GM21526 (cell line): ENCODE measurements around the gene PLPP7.
"Not testable (repeated sequence)": the region's sequence is repeated elsewhere in the genome, so short reads cannot be mapped to it uniquely, and the experiment has no call there.

Experiments
- ATAC-seq: cut with Tn5 transposase; IDR thresholded peaks from one replicate; pipeline ENCODE4 v1.9.1; 2021; ENCODE audit warnings: moderate library complexity; ENCODE audit not compliant: unreplicated experiment, low FRiP score

PLPP7 gene

DNA sequence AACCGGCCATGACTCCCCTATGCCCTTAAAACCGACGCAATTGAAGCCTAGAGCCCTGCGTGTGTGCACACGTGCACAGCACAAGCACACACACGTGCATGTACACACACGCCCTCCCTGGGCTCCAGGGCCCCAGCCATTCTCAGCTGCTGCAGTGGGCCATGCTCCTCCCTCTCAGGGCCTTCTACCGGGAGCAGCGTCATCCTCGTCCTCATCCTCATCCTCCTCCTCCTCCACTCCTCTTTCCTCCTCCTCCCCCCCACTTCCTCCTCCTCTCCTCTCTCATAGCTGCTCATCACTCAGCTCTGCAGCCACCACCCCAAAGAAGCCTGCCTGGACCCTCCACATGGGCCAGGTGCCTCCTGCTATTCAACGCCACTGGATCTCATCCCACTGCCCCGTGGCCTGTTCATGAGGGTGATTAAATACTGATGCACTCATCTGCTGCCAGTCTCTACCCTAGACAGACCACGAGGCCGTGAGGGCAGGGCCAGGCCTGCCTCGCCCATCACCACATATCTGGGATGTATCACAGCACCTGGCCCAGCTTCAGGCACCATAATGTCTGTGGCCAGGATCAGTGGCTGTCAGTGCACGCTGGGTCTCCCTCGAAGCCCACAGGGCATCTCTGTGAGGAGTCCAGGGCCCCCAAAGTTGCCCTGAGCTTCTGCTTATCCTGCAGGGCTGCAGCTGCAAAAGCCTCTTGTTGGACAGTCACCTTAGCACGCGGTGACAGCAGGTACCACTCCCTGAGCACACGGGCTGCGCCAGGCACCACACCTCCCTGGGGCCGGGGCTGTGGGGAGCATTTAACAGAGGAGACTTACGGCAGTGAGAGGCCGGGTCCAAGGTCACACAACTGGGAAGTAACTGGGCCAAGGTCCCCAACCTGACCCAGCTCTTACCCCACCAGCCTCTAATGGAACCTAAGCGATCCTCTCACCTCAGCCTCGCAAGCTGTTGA is 23.0 kb upstream of the PLPP7 start:
- ATAC-seq, result no peak

DNA sequence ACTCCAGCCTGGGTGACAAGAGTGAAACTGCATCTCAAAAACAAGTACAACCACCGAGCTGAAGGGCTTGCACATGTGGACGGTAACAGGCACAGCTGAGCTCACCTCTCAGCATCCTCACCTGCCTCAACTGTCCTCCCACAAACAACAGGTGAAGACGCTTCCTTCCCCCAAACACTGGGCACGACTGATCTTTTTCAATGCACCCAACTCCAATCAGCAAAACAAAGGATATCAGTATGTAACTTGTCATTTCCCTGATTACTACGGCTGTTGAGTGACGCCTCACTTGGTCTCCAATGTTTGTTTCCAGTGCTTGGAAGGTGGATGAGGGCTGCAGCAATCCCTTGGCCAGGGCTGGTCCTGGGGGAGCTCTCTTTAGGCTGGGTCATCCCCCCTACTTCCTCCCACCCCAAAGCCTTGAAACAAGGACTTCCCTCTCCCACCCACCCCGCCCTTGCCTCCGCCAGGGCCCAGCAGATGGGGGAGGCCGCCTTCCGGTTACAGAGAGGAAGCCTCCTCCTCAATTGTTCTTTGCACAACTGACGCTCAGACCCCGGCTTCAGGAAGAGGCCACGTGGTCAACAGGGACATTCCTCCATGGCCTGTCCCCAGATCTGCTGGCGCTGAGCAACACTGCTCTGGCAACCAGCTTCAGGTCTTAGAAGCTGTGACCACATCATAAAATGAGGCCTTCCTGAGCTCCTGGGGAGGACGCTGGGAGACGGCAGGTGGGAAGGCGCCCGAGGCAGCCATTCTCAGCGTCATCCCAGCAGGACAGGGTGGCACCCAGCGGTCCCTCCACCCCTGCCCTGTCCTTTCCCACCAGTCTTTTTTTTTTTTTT is 19.1 kb upstream of the PLPP7 start:
- ATAC-seq, result no peak

DNA sequence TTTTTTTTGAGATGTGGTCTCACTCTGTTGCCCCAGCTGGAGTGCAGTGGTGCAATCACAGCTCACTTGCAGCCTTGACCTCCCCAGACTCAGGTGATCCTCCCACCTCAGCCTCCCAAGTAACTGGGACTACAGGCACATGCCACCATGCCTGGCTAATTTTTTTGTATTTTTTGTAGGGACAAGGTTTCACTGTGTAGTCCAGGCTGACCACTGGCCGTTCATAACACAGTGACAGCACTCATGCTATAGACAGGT is 18.6 kb upstream of the PLPP7 start:
- ATAC-seq, result not testable (repeated sequence)

DNA sequence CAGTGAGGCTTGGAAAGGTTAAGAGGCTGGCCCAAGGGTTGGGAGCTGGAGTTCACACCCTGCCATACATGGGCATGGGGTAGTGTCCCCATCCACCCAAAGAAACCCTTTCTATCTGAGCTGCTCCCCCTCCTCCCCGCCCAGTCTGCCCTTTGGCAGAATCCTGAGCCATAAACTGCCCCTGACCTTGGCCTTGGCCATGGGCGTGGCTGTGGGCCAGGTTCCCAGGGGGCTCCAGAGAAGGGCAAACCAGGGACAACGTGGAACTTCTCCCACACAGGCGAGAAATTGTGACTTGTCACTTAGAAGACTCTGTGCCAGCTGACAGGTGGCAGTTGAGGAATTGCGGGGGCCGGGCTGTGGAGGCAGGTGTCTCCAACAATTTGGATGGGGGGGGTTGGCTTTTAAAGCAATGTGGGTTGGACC is 18.0 kb upstream of the PLPP7 start:
- ATAC-seq, result no peak

DNA sequence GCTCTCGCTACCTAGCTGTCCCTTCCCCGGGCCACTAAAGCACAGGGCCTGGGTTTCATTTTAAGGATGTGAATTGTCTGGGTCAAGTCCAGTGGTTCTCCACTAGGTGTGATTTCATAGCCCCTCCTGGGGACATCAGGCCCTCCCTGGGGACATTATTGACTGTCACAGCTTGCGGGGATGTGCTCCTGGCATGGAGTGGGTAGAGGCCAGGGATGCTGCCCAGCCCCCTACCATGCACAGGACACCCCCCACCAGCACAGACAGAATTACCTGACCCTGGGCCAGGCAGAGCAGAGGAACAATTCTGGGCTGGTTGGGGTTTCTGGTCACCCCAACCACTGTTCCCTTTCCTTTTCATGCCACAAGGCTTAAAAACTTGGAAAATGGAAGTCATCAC is 17.3 kb upstream of the PLPP7 start:
- ATAC-seq, result no peak

DNA sequence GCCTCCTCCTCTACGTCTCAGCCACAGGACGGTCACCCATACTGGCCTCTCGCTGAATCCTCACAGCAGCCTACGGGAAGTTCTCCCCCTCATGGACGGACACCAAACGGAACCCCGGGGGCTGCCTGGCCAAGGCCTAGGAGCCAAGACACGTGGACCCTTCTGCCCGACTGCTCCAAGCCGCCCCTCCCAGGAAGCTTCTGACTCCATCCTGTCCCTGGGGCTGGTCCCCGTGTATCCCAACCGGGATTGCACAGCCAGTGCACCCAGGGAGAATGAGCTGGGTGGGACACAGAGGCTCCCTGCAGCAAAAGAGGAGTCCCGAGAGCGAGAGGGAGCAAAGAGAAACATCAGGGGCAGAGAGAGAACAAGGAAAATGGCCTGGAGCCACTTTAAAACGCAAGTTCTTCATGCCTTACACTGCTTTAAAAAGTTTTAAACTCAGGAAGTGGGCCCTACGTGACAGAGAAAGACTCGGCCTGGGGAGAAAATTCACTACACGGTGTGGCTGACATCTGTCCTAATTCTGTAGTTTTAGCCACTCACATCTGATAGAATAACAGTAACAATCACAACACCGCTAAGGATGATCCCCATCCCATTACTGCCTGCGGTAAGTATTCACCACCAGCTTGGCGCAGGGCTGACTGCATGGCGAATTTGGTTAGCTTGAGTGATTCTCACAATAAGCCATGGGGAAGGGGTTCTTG is 16.2 kb upstream of the PLPP7 start:
- no peak for ATAC-seq

DNA sequence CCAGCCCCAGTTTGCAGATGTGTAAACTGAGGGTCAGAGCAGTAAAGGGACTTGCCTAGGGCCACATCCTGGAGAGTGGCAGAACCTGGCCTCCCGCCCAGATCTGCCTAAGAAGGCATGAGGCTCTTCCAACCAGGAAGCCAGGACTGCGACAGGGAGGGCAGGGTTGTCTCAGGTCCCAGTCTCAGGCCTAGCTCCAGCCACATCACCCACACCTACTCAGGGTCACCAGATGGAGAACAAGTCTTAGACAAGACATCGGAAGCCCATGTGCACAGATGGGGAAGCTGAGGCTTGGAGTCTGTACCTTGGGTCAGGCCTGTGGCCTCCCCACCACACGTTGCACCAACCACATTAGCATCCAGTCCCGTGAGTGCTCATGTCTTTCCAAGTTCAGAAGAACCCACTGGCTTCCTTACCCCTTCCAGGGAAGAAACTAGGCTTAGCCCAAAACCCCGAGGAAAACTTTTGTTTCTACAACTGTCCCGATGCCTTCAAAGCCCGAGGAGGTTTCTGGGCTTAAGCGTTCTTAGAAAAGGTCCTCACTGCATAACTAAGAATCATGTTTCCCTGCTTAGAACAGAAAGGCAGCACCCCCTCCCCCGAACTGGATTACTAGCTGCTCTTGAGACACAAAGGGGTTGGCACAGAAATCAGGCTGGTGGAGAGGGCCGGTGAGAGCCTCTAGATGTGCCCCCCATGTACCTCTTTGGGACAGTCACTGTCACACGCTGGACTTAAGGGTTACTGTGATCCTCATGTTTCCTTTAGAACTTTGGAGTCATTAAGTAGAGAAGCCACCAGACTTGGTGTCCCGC is 15.5 kb upstream of the PLPP7 start:
- ATAC-seq, result no peak

DNA sequence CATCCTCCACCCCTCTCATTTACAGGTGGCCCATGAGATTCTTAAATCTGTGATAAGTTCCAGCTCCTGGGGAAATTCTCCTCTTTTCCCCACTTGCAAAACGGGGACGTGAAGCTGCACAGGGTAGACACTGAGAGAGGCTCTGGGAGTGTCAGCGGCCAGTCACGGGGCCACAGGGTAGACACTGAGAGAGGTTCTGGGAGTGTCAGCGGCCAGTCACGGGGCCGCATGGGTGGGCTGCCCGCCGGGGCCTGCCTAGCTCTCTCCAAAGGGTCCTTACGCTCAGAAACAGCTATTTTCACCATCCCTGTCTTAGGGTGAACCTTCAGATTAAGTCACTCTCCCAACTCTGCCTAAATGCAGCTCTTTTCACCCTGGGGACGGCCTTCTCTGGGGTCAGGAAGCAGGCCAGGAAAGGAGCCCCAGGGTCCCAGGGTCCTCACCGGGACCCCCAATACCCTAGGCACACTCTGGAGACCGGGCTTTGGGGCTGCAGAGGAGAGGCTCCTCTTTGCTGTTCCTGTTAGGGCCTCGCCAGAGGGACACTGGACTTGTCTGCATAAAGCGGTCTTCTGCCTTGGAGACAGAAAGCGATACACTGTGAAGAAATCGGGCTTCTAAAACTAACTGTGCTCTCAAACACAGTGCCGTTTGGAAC is 14.7 kb upstream of the PLPP7 start:
- ATAC-seq, result no peak

DNA sequence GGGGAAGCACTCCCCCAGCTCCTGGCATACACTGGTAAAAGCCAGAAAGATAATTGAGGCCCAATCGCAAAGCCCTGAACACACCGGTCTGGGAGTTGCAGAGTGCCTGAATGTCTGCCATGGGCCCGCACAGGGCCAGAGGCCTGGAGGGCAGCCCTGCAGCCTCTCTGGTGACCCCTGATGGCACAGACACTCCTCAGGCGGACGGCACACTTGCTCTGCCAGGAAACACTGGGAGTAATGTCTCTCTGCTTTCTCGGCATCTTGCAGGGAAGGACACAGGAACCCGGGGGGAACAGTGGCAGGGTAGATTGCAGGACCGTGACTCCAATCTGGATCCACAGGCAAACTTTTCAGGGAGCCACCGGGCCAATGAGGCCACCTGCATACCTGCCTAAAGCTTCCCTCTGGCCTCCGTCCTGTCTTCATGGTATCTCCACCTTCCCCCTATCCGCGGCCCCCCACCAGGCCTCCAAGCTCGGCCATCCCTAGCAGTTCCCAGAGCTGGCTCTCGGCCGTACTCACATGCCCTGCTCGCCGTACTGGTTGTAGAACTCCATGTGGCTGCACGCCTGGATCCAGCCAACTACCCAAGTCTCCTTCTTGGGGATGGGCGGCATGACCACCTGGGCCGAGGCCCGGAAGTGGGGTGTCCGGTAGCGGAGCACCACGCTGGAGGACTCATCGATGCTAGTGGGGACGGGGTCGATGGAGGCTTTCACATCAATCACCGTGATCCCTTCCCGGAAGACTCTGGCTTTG is 14.0 kb upstream of the PLPP7 start:
- ATAC-seq, result no peak

DNA sequence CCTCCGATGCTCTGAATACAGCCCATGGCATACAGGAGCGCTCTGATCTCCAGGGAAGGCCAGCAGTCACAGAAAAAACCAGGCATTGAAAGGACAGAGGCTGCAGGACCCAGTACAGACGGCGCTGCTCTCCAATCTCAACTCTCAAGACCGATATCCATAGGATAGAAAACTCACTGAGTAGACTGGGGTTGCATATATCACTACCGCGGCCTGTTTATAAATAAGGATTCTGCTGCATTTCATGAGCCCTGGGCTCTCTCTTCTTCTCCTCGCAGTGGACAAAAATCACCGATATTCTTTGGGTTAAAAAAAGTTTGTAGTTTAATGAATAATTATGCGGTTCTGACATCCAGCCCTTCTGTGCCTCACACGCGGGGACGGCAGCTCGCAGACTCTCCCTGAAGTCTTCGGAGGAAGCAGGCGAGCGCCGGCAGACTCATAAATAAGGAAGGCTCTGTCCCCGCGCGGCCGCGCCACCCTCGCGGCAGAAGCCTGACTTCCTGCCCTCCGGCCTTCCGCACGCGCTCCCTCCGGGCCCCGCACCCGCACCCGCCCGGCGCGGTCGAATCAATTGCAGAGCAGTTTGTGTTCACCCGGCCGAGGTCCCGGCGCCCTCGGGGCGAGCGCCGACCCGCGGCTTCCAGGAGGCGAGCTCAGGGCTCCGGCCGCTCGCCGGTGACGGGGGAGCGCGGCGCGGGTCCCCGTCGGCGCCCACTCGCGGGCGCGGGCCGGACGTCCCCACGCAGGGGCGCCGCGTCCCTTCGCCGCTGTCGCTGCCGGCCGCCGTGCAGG is 13.2 kb upstream of the PLPP7 start, which contains the start of gene FAM78A:
FAM78A (minus strand) TSS at position 417 of the 795 bp plus-strand sequence; CDS start at position 86, 331 bp downstream.
- ATAC-seq, result no peak

DNA sequence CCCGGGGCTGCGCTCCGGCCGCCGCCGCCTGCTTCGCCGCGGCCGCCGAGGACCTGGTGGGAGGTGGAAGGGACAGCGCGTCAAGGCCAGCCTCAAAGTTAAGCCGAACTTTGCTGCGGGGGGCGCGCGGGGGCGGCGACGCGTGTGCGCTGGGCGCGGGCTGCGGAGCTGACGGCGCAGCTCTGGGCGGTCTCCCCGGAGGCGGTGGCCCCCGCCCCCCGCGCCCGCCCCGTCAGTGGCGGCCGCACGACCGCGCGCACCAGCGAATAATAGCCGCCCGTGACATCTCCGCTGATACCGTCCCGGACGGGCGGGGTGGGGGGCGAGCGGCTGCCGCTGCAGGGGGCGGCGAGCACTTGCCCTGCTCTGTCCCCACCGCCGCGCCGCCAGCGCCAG is 12.6 kb upstream of the PLPP7 start:
- ATAC-seq, result no peak

DNA sequence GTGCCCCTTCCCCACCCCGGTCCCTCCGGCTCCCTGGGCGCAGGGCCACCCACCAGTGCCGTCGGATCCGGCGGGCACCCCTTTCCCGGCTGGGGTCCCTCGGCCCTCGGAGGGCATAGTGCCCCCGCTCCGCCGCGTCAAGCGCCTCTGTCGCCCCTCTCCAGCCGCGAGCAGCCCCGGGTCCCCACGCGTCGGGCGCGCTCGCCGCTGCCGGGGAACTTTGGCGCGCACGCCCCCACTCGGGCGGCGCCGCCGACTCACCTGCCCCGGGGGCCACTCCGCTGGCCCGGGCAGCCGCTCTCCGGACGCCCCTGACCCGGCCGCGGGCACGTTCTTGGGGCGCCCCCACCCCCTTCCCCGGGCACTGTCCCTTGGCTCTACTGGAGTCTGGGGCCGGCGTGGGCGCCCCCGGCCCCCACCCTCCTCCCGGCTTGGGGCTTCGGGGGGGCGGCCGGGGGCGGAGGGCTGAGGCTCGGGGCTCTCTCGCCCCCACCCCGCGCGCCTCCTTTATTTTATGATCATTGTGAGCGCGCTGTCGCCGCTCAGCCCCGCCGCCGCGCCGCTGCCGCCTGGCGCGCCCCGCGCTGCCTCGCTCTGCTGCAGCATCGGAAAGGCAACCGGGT is 12.1 kb upstream of the PLPP7 start:
- ATAC-seq, result no peak

DNA sequence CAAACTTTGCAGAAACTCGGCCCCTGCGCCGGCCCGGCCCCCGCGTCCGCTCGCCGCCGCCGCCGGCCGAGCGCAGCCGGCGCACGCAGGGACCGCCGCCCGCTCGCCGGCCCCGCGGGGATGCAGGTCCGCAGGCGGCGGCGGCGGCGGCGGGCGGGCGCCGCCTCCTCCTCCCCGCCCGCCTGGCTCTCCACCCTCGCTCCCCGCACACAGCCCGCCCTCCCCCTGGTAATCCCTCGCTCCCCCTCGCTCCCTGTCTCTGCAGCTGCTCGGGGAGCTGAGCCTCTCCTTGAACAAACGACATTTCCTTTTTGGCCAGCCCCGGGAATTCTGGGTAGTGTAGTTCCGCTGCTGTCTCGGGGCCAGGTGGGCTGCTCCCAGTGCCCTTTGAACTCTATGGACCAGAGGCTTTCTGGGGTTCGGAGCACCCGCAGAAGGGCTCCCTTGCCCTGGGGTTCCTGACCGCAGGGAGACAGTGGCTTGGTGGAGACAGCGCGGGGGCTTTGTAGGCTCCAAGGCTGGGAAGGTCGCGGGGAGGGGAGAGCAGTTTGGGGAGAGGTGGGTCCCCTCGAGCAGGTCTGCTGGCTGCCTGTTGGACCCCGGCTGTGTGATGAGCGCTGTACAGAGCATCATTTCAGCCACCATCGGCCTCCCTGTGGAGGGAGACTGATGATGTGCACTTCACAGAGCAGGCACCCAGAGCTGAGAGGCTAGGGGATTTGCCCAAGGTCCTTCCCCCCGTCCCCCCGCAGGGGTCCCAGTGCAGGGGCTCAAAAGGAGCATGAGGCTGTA is 11.4 kb upstream of the PLPP7 start:
- ATAC-seq, result no peak

DNA sequence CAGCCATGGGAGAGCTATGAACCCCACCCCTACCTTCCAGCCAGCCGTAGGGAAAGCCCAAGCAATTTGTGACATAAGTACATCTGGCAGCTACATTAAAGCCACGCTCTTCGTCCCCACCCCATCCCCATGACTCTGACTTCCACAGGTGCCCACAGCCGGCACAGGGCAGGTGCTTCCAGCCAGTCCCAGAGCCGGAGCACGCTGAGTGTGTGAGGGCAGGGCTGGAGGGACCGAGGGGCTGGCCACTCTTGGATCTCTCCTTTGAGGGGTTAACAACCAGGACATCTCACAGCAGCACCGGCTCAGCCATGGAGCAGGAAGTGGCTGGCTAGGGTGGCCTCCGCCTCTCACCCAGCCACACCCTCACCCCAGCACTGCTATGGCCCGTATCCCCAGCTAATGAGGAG is 10.8 kb upstream of the PLPP7 start:
- ATAC-seq, result no peak

DNA sequence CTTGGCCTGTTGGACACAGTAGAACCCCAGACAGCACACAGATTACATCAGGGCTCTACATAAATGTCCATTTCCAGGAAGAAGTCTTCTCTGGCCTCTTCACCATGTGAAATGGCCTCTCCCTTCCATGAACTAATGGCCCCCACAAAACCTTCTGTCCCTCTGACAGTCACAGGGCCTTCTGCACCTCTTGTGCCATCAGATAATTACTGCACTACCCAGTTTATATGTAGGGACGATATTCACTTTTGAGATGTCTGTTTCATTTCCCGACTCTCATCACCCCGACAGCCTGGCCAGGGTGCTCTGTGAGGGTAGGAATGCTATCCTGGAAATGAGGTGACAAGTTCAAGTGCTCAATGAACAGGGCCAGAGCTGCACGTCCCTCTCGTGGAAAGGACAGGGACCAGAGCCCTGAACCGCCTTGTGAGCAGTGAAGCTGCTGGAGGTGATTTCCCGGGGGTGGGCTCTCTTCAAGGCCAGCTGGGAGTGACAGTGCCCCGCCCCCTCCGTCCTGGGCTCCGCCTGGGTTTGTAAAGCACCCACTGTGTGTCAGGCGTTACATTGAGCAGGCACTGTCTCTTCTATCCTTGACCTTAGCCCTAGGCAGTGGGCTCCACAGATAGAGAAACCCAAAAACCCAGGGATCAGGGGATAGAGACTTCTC is 10.2 kb upstream of the PLPP7 start:
- ATAC-seq, result no peak

DNA sequence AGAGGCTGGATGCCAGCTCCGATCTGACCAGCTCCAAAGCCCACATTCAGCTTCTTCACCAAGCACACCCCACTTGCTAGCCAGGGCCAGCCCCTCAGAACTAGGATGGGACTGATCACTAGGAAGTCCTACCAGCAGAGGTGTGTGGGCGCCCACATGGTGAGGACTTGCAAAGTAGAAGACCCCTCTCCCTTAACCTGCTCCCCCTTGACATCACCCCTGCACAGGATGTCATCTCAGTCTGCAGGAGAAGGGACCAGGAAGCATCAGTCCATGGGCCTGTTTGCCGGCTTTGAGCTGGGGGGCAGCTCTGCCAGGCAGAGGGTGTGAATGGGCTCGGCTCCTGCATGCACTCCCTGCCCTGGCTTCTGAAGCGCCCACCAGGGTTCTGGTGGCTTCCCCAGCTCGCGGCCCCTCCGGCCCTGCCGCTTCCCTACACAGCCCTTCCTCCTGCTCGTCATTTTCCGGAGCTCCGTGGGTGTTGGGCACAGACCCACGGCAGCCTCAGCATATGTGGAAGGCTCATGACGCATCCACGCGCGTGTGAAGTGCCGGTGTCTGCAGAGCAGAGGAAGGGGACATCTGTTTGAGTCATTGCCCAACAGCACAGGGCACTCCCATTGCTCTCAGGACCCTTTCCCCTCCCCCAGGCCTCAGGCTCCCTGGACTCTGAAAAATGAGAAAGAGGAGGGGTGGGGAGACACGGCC is 9.5 kb upstream of the PLPP7 start:
- ATAC-seq, result no peak
